Osteoblast (primary cell): ENCODE data around the gene TIE1. TPM values are rescaled to one million over a fixed set of nuclear protein-coding genes. Genes with fewer than 3 reads are reported as not detected.

ENCODE experiments used
- DNase-seq: peaks from one replicate; pipeline ENCODE4 v3.0.0; 2011; ENCODE audit warnings: low spot score, mixed read lengths; ENCODE audit not compliant: insufficient read length; ENCODE audit errors: missing footprints
- H2AFZ ChIP-seq: 2 replicates; pipeline ENCODE4 v1.6.0; 2011; ENCODE audit warnings: mild to moderate bottlenecking, low read length
- H3K27ac ChIP-seq: 2 replicates; pipeline ENCODE4 v1.5.1; 2011; ENCODE audit warnings: mild to moderate bottlenecking, low read depth, low read length, moderate library complexity
- H3K27me3 ChIP-seq: 2 replicates; pipeline ENCODE4 v1.6.0; 2012; ENCODE audit warnings: mild to moderate bottlenecking, control low read depth, inconsistent platforms, low read length, moderate library complexity; ENCODE audit not compliant: insufficient read depth
- H3K36me3 ChIP-seq: 2 replicates; pipeline ENCODE4 v1.5.1; 2011; ENCODE audit warnings: mild to moderate bottlenecking, low read length, control low read depth, moderate library complexity; ENCODE audit not compliant: insufficient read depth
- H3K4me1 ChIP-seq: 2 replicates; pipeline ENCODE4 v1.5.1; 2011; ENCODE audit warnings: mild to moderate bottlenecking, low read length, control low read depth, moderate library complexity; ENCODE audit not compliant: insufficient read depth
- H3K4me2 ChIP-seq: 2 replicates; pipeline ENCODE4 v1.6.0; 2011; ENCODE audit warnings: mild to moderate bottlenecking, low read length; ENCODE audit not compliant: insufficient read depth
- H3K4me3 ChIP-seq: fragments of 200-600 bp; sonication (generic); 3 replicates; pipeline ENCODE4 v1.5.1; 2012; ENCODE audit warnings: mild to moderate bottlenecking, low read length, inconsistent platforms; ENCODE audit not compliant: insufficient read depth
- H3K79me2 ChIP-seq: 2 replicates; pipeline ENCODE4 v1.6.0; 2012; ENCODE audit warnings: mild to moderate bottlenecking, low read length, control low read depth, inconsistent platforms; ENCODE audit not compliant: insufficient read depth
- H3K9me3 ChIP-seq: 2 replicates; pipeline ENCODE4 v1.5.1; 2011; ENCODE audit warnings: low read depth, low read length, control low read depth
- H4K20me1 ChIP-seq: 2 replicates; pipeline ENCODE4 v1.6.0; 2012; ENCODE audit warnings: mild to moderate bottlenecking, low read length, control low read depth; ENCODE audit not compliant: insufficient read depth
- total RNA-seq: library from RNA; depleted of rRNA; stranded (reverse); fragments of >200 nt; gene quantifications from 2 replicates; pipeline ENCODE4 v1.2.3, GENCODE V29; 2012
- TF ChIP-seq, protein P1 (sequence below): IDR thresholded peaks from 2 replicates; pipeline ENCODE4 v1.5.1; 2011; ENCODE audit warnings: mild to moderate bottlenecking, low read depth, low read length, moderate library complexity; ENCODE audit errors: extremely low read depth

Gene TIE1
- total RNA-seq, 1 donor: not detected

- DNase-seq: no peak
- Histone ChIP-seq H3K9me3 (no peaks in the 10 kb centered on the region), H3K4me2 (no peak overlapping the region), H3K79me2 (no peaks in the 10 kb centered on the region), H3K27me3 (peaks cover 7% of the 10 kb centered on the region), H3K27ac (no peak overlapping the region), H2AFZ (no peak overlapping the region), H3K4me3 (no peak overlapping the region), H3K4me1 (peaks cover 13% of the 10 kb centered on the region), H4K20me1 (no peaks in the 10 kb centered on the region), H3K36me3 (no peaks in the 10 kb centered on the region)
- TF ChIP-seq, protein P1, sequence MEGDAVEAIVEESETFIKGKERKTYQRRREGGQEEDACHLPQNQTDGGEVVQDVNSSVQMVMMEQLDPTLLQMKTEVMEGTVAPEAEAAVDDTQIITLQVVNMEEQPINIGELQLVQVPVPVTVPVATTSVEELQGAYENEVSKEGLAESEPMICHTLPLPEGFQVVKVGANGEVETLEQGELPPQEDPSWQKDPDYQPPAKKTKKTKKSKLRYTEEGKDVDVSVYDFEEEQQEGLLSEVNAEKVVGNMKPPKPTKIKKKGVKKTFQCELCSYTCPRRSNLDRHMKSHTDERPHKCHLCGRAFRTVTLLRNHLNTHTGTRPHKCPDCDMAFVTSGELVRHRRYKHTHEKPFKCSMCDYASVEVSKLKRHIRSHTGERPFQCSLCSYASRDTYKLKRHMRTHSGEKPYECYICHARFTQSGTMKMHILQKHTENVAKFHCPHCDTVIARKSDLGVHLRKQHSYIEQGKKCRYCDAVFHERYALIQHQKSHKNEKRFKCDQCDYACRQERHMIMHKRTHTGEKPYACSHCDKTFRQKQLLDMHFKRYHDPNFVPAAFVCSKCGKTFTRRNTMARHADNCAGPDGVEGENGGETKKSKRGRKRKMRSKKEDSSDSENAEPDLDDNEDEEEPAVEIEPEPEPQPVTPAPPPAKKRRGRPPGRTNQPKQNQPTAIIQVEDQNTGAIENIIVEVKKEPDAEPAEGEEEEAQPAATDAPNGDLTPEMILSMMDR: no peak
Measured at GRCh38 chr1:43334453-43335205, 33.8 kb downstream of the TIE1 start.

GRCh38 chr1:43337588-43337987, 36.8 kb downstream of the TIE1 start, which contains the start of gene MPL:
MPL (plus strand) TSS chr1:43337818; CDS start chr1:43337849, 31 bp downstream.
- H4K20me1 ChIP-seq: no peaks in the 10 kb centered on the region
- H3K79me2 ChIP-seq: no peaks in the 10 kb centered on the region
- H3K27ac ChIP-seq: no peak within 1 kb of the TSS
- H2AFZ ChIP-seq: no peak within 1 kb of the TSS
- no peaks in the 10 kb centered on the region for H3K9me3 ChIP-seq
- peaks cover 18% of the 10 kb centered on the region for H3K27me3 ChIP-seq
- no peaks in the 10 kb centered on the region for H3K36me3 ChIP-seq
- no peak within 1 kb of the TSS for H3K4me2 ChIP-seq
- TF ChIP-seq, protein P1: no peak
- no peaks in the 10 kb centered on the region for H3K4me1 ChIP-seq
- no peak within 1 kb of the TSS for H3K4me3 ChIP-seq
- no peak for DNase-seq

DNA sequence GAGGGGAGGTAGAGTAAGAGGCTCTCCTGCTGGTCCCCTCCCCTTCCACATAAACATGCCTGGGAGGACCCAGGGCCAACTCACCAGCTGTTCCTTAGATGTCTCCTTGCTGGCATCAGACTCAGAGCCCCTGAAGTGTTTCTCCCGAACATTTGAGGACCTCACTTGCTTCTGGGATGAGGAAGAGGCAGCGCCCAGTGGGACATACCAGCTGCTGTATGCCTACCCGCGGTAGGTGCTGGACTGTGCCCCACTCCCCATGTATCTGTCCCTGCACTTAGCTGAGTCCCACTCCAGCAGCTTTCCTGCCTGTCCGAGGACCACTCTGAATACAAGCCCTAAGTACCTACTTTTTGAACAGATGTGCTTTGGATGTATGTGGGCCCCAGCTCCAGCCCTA, 37.2 kb downstream of the TIE1 start:
- H3K4me3 ChIP-seq: no peak overlapping the region
- no peak overlapping the region for H3K4me2 ChIP-seq
- H3K27me3 ChIP-seq: peaks cover 18% of the 10 kb centered on the region
- no peaks in the 10 kb centered on the region for H3K36me3 ChIP-seq
- no peak overlapping the region for H3K27ac ChIP-seq
- H3K79me2 ChIP-seq: no peaks in the 10 kb centered on the region
- no peak for DNase-seq
- no peaks in the 10 kb centered on the region for H4K20me1 ChIP-seq
- TF ChIP-seq, protein P1: no peak
- no peaks in the 10 kb centered on the region for H3K4me1 ChIP-seq
- H2AFZ ChIP-seq: no peak overlapping the region
- no peaks in the 10 kb centered on the region for H3K9me3 ChIP-seq

DNA sequence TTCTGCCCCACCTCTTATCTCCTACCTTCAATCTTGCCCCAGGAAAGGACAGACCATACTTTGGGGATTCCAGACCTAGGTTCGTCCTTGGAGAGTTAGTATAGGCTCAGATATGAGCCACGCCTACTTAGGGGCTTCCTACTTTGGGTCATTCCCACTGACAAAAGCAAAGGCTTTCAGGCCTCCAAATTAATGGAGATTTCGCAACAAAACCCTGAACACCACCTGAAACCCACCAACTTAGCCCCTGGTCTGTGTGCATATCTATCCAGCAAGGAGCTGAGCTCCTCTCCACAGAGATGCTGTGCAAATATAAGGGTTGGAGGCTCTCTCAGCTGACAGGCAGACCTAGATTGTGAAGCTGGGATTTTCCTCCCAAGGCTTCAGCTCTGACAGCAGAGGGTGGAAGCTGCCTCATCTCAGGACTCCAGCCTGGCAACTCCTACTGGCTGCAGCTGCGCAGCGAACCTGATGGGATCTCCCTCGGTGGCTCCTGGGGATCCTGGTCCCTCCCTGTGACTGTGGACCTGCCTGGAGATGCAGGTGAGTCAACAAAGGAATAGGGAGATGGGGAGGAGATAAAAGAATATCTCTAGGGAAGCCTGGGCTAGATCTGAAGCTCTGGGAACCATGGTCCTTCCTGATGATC, 38.9 kb downstream of the TIE1 start:
- H3K27me3 ChIP-seq: peaks cover 18% of the 10 kb centered on the region
- H3K9me3 ChIP-seq: no peaks in the 10 kb centered on the region
- H3K36me3 ChIP-seq: no peaks in the 10 kb centered on the region
- H3K4me2 ChIP-seq: no peak overlapping the region
- H3K4me1 ChIP-seq: no peaks in the 10 kb centered on the region
- H3K79me2 ChIP-seq: no peaks in the 10 kb centered on the region
- DNase-seq: no peak
- TF ChIP-seq, protein P1: no peak
- no peak overlapping the region for H3K27ac ChIP-seq
- no peaks in the 10 kb centered on the region for H4K20me1 ChIP-seq
- H2AFZ ChIP-seq: no peak overlapping the region
- H3K4me3 ChIP-seq: no peak overlapping the region
